ENCODE data around the gene GRIK2.

GRIK2 gene

DNA sequence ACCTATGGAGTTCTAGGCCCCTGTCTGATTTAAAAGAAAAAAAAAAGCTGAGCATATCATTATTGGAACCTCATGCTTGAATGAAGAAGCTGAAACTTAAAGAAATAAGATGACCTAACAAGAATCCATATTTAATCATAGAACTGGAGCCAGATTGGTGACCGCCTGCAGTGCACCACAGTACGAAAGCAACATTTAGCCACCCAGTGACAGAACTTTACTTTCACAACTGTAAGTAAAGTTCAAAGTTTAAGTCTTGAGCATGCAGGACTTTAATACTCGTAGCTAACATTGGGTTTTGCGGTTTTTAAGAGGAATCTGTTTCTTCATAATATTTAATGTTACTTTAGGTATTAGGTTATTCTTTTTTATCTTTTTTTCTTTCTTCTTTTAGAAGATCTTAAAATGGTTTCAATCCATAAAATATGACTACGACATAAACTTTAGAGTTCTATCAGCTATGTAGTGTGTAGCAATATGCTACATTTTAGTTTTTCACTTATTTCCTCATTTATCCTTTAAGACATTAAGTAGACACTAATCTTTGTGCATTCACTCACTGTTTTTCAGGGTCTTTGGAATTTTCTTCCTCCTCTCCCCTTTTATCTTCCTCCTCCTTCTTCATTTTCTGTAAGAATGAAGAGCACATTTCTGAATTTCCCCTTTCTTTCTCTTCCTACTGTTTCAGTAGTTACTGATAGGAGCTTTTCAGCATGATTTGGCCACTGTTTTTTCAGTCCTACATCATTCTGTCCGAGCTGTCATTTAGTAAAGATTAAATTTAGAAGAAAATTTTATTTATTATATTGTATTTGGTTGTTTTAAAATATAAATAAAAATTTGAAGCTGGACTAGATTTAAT, 514.1 kb downstream of the GRIK2 start:
- H3K4me3 ChIP-seq (ENCODE audit: low read depth, low read length), result no peak overlapping the region
- TF ChIP-seq, protein P1, sequence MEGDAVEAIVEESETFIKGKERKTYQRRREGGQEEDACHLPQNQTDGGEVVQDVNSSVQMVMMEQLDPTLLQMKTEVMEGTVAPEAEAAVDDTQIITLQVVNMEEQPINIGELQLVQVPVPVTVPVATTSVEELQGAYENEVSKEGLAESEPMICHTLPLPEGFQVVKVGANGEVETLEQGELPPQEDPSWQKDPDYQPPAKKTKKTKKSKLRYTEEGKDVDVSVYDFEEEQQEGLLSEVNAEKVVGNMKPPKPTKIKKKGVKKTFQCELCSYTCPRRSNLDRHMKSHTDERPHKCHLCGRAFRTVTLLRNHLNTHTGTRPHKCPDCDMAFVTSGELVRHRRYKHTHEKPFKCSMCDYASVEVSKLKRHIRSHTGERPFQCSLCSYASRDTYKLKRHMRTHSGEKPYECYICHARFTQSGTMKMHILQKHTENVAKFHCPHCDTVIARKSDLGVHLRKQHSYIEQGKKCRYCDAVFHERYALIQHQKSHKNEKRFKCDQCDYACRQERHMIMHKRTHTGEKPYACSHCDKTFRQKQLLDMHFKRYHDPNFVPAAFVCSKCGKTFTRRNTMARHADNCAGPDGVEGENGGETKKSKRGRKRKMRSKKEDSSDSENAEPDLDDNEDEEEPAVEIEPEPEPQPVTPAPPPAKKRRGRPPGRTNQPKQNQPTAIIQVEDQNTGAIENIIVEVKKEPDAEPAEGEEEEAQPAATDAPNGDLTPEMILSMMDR (IDR thresholded peaks at IDR 0.05; ENCODE audit: insufficient read depth, low read depth, low read length, missing control alignments), result no peak
- no peak for DNase-seq (ENCODE audit: low read depth)

DNA sequence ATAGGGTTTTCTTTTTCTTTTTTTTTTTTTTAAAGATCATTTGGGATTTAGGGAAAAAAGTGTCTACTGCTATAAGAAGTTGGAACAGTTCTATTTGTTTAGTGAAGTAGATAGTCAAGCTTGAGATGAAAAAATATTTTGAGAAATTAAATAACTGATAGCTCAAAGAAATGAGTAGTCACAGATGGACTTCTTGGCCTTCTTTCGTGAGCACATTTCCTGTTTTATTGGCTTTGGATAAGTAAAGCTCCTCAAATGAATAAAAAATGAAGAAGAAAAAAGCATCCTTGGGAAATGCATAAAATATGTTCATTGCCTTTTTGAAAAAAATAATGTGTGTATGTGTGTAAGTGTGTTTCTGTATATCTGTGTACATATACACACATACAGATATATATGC, 515.9 kb downstream of the GRIK2 start:
- TF ChIP-seq, protein P1 (IDR thresholded peaks at IDR 0.05; ENCODE audit: insufficient read depth, low read depth, low read length, missing control alignments), result no peak
- H3K4me3 ChIP-seq (ENCODE audit: low read depth, low read length), result no peak overlapping the region
- DNase-seq (ENCODE audit: low read depth), result no peak

DNA sequence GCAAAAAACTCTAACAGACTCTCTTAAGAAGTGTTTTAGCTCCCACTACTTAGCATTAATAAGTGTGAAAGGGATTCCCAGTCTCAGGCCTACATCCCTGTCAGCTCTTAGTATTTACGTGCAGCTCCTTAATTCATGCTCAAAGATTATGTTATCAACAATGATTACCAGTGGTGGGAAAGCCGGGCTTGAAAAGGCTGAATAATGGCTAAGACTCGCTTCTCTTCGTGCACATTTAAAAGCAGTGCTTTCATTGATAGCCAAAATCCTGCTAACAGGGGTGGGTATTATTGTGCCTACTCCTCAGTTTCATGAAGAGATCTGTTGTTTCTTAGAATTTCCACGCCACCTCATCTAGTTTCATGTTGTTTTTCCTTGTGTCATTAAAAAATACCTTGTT, 518.8 kb downstream of the GRIK2 start:
- TF ChIP-seq, protein P1 (IDR thresholded peaks at IDR 0.05; ENCODE audit: insufficient read depth, low read depth, low read length, missing control alignments), result no peak
- no peak for DNase-seq (ENCODE audit: low read depth)

DNA sequence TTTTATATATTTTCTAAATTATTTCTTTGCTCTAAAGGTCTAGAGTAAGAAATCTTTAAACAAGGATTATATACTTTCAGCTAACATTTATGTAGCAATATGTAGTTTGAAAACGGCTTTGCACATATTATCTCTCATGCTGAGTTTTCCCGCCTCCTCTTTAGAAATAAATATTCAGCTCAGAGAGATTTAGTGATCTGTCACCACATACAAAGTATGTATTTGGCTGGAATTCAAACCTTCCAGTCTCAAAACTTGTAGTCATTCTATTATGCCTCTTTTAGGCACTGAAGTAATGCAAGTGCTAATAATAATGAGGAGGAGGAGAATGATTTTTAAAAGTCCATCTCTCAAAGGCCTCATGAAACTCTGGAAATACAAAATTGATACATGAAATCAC, 525.0 kb downstream of the GRIK2 start:
- TF ChIP-seq, protein P1 (IDR thresholded peaks at IDR 0.05; ENCODE audit: insufficient read depth, low read depth, low read length, missing control alignments), result no peak
- no peak for DNase-seq (ENCODE audit: low read depth)
- H3K4me3 ChIP-seq (ENCODE audit: low read depth, low read length), result no peak overlapping the region

More for the DNA sequence above, 518.8 kb downstream of the GRIK2 start:
- no peak overlapping the region for H3K4me3 ChIP-seq (ENCODE audit: low read depth, low read length)

DNA sequence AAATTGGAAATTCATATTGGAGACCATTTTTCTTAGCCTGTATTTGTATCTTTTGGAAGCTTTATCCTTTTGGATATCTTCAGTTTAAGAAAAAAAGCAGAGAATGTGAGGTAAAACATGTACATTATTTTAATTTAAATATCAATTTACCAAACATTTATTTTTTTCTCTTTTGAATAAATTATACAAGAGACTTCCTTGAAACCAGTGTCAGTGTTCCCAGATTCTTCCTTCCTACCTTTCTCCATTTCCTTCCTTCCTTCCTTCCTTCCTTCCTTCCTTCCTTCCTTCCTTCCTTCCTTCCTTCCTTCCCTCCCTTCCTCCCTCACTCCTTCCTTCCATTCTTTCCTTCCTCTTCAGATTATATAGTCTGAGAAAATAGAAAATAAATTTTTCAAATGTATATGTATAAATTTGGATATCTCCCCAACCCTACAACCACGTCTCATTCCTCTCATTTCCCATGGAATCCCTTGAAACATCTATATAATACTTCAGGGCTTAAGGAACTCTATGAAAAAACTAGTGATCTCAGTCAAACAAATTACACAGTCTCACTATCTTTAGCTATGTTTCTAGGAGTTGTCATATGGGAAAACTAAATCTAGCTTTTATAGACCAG, 528.4 kb downstream of the GRIK2 start:
- TF ChIP-seq, protein P1 (IDR thresholded peaks at IDR 0.05; ENCODE audit: insufficient read depth, low read depth, low read length, missing control alignments), result no peak
- H3K4me3 ChIP-seq (ENCODE audit: low read depth, low read length), result no peak overlapping the region
- DNase-seq (ENCODE audit: low read depth), result no peak

DNA sequence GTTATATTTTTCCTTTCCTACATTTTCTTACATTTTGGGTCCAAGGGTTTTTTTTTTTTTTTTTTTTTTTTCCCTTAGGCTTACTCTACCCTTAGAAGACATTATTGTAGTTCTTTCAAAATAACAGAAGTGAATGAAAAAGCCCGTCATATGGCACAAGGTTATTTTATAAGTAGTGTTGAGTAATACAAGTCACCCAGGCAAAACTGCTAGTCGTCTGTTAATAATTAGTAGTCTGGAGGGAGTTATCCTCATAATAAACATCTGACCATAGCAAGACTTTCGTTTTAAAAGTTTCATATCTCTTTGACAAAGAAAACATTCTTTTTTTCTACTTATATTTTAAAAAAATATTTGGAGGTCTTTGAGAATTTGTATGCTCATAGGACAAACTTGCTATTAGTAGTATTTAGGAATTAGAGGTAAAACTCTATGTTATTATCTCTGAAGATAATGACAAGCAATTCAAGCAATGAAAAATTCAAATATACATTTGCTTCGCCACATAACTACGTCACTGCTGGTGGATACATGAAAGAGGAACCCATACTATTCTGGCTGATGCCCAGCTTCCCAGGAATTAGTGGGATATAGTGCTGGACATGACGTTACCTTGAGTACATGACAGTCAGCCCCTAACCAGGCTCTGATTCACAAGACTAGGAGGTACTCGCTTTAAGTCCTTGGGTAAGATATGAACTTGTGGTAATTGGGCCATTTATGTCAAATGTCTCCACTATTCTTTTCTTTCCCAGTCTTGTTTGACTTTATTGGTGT, 532.8 kb downstream of the GRIK2 start:
- TF ChIP-seq, protein P1 (IDR thresholded peaks at IDR 0.05; ENCODE audit: insufficient read depth, low read depth, low read length, missing control alignments), result no peak
- no peak overlapping the region for H3K4me3 ChIP-seq (ENCODE audit: low read depth, low read length)
- DNase-seq (ENCODE audit: low read depth), result no peak
